K562 (cell line): ENCODE measurements around the gene SAPCD1. TPM values are rescaled to one million over a fixed set of nuclear protein-coding genes. Genes with fewer than 3 reads are reported as not detected.

Experiments
- BCL6 ChIP-seq: fragments of 250-450 bp; sonication (Bioruptor Pico); IDR thresholded peaks from 2 replicates; pipeline ENCODE4 v1.4.0; 2020
- CBX2 ChIP-seq: fragments of 200-600 bp; sonication (generic); IDR thresholded peaks from one replicate; pipeline ENCODE4 v1.6.1; 2012; ENCODE audit warnings: mild to moderate bottlenecking, low read length, inconsistent platforms; ENCODE audit not compliant: insufficient read depth, poor library complexity, severe bottlenecking
- ELF2 ChIP-seq: fragments of 250-450 bp; sonication (Bioruptor Pico); IDR thresholded peaks from 2 replicates; pipeline ENCODE4 v1.5.0; 2021; ENCODE audit warnings: mild to moderate bottlenecking
- FOXJ3 ChIP-seq: sonication (generic); formaldehyde crosslinking; IDR thresholded peaks from 2 replicates; pipeline ENCODE4 v1.4.0; 2020; ENCODE audit warnings: mild to moderate bottlenecking, missing genetic modification reagents
- JUNB ChIP-seq: fragments of 450-650 bp; formaldehyde crosslinking; conservative IDR thresholded peaks from 2 replicates; pipeline ENCODE4 v1.4.0; 2020; ENCODE audit warnings: mild to moderate bottlenecking
- MEIS2 ChIP-seq: fragments of 450-650 bp; IDR thresholded peaks from 2 replicates; pipeline ENCODE4 v1.6.1; 2014; ENCODE audit warnings: mild to moderate bottlenecking; ENCODE audit not compliant: partially characterized antibody
- NR2F6 ChIP-seq: fragments of 450-650 bp; formaldehyde crosslinking; IDR thresholded peaks from 2 replicates; pipeline ENCODE4 v1.4.0; 2020; ENCODE audit warnings: mild to moderate bottlenecking
- PHF20 ChIP-seq: fragments of 450-650 bp; IDR thresholded peaks from 2 replicates; pipeline ENCODE4 v1.6.1; 2018; ENCODE audit not compliant: partially characterized antibody
- RB1 ChIP-seq: fragments of 450-650 bp; IDR thresholded peaks from 2 replicates; pipeline ENCODE4 v1.6.1; 2017; ENCODE audit warnings: low read depth, mild to moderate bottlenecking
- REST ChIP-seq, 2 experiments: fragments of 450-650 bp; formaldehyde crosslinking in 1 of 2; IDR thresholded peaks; 2 replicates each; pipeline versions ENCODE4 v1.4.0 to v1.6.1; 2014 to 2020; ENCODE audit warnings: mild to moderate bottlenecking in 2 of 2, borderline replicate concordance in 1 of 2, low read depth in 1 of 2
- SMAD4 ChIP-seq: fragments of 250-450 bp; sonication (Bioruptor Pico); conservative IDR thresholded peaks from 2 replicates; pipeline ENCODE4 v1.8.0; 2021; ENCODE audit warnings: inconsistent platforms, mild to moderate bottlenecking, moderate library complexity
- XRCC3 ChIP-seq: fragments of 450-650 bp; IDR thresholded peaks from 2 replicates; pipeline ENCODE4 v1.6.1; 2017; ENCODE audit warnings: mild to moderate bottlenecking, moderate library complexity
- ZEB2 ChIP-seq: fragments of 450-650 bp; IDR thresholded peaks from 2 replicates; pipeline ENCODE4 v1.6.1; 2016
- ZNF699 ChIP-seq: fragments of 250-450 bp; sonication (Bioruptor Pico); IDR thresholded peaks from 2 replicates; pipeline ENCODE4 v1.8.0; 2021; ENCODE audit warnings: mild to moderate bottlenecking, moderate library complexity; ENCODE audit not compliant: insufficient replicate concordance
- polyA plus RNA-seq, 8 experiments: library from polyadenylated mRNA; depleted of rRNA in 4 of 8; stranded (reverse) in 5 of 8; unstranded in 3 of 8; fragments of >200 nt; fragmentation: Nextera tagmentation in 2 of 8; fragmentation: Illumina TruSeq in 1 of 8; extraction: Ambion mirVana in 2 of 8; extraction: Trizol in 1 of 8; gene quantifications; 2 replicates each; pipeline versions ENCODE4 v1.2.1 to v1.2.3, GENCODE V29; 2011 to 2014; ENCODE audit warnings: inconsistent platforms in 1 of 8, missing spikeins in 1 of 8
- total RNA-seq, 7 experiments: library from RNA; depleted of rRNA in 6 of 7; stranded (reverse); fragments of >200 nt in 6 of 7; fragmentation: Illumina TruSeq in 2 of 7; extraction: Trizol in 2 of 7; gene quantifications; 2 replicates each; pipeline versions ENCODE4 v1.2.1 to v1.2.3, GENCODE V29; 2011 to 2021; ENCODE audit warnings: low replicate concordance in 1 of 7
- TF ChIP-seq, protein P1 (sequence below): IDR thresholded peaks from 3 replicates; pipeline ENCODE4 v1.6.1; 2011; ENCODE audit warnings: borderline replicate concordance, mild to moderate bottlenecking, moderate library complexity; ENCODE audit not compliant: insufficient read length; ENCODE audit errors: extremely low read depth
- TF ChIP-seq, protein P2 (sequence below), 2 experiments: fragments of 450-650 bp; conservative IDR thresholded peaks; 2 replicates each; pipeline ENCODE4 v1.6.1; 2017; ENCODE audit warnings: mild to moderate bottlenecking in 2 of 2, moderate library complexity in 2 of 2

The SAPCD1 gene
- total and polyA plus RNA-seq, 9 of the 15 experiments (the other 6 are each of a cell fraction or from before 2014, with no cell fraction given): 2.6 to 30.2 (median 7.4) TPM

DNA sequence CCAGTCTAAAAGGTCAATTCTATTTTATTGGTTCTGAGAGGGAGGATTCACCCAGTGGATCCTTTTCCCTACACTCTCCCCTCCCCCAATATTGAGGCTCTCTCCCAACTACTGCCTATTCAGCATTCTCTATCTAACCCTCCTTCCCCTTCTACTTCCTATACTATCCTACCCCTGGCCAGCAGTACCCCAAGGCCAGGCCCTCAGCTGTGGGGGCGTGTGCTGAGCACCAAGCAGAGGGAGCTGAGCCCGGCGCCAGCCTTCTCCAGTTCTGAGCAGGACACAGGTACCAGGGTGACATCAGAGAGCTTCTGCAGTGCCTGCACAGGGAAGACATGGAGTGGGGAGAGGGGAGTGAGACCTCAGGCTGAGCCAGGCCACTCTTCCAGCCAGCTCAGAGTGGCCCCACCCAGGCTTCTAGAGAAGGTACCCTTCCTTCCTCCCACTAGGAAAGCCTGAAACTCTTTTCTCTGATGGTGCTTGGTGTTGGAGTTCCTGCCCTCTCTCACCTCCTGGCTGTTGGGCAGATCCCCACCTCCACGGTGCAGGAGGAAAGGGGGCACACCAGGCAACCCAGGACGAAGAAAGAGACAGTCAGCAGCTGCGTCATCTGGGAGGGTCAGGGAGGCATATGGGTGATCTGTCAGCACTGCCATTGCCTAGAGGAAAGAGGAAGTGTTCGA is 35.3 kb upstream of the SAPCD1 start (continued):
- TF ChIP-seq, protein P1, sequence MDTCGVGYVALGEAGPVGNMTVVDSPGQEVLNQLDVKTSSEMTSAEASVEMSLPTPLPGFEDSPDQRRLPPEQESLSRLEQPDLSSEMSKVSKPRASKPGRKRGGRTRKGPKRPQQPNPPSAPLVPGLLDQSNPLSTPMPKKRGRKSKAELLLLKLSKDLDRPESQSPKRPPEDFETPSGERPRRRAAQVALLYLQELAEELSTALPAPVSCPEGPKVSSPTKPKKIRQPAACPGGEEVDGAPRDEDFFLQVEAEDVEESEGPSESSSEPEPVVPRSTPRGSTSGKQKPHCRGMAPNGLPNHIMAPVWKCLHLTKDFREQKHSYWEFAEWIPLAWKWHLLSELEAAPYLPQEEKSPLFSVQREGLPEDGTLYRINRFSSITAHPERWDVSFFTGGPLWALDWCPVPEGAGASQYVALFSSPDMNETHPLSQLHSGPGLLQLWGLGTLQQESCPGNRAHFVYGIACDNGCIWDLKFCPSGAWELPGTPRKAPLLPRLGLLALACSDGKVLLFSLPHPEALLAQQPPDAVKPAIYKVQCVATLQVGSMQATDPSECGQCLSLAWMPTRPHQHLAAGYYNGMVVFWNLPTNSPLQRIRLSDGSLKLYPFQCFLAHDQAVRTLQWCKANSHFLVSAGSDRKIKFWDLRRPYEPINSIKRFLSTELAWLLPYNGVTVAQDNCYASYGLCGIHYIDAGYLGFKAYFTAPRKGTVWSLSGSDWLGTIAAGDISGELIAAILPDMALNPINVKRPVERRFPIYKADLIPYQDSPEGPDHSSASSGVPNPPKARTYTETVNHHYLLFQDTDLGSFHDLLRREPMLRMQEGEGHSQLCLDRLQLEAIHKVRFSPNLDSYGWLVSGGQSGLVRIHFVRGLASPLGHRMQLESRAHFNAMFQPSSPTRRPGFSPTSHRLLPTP: no peak
- TF ChIP-seq PHF20: no peak
- no peak for TF ChIP-seq BCL6 (CRISPR knock-in tag)
- no peak for TF ChIP-seq FOXJ3 (CRISPR knock-in tag)
- peak; percentile 56; the same call in 1 of the 2 replicates for TF ChIP-seq ELF2 (CRISPR knock-in tag)
- TF ChIP-seq ZEB2: no peak
- TF ChIP-seq XRCC3: no peak
- TF ChIP-seq NR2F6 (CRISPR knock-in tag): no peak
- no peak for TF ChIP-seq CBX2
- no peak for TF ChIP-seq RB1
- TF ChIP-seq, protein P2, sequence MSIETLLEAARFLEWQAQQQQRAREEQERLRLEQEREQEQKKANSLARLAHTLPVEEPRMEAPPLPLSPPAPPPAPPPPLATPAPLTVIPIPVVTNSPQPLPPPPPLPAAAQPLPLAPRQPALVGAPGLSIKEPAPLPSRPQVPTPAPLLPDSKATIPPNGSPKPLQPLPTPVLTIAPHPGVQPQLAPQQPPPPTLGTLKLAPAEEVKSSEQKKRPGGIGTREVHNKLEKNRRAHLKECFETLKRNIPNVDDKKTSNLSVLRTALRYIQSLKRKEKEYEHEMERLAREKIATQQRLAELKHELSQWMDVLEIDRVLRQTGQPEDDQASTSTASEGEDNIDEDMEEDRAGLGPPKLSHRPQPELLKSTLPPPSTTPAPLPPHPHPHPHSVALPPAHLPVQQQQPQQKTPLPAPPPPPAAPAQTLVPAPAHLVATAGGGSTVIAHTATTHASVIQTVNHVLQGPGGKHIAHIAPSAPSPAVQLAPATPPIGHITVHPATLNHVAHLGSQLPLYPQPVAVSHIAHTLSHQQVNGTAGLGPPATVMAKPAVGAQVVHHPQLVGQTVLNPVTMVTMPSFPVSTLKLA (conservative IDR thresholded peaks at IDR 0.05): no peak
- TF ChIP-seq SMAD4 (CRISPR knock-in tag): peak; percentile 59; the same call in 1 of the 2 replicates
- no peak for TF ChIP-seq JUNB (CRISPR knock-in tag)
- no peak for TF ChIP-seq REST (IDR thresholded peaks at IDR 0.05; ENCODE audit: borderline replicate concordance)
- TF ChIP-seq REST (CRISPR knock-in tag; IDR thresholded peaks at IDR 0.05; ENCODE audit: low read depth): no peak
- TF ChIP-seq ZNF699 (CRISPR knock-in tag): no peak
- TF ChIP-seq MEIS2: peak; percentile 94
